ENCODE data around the gene FOXC1. TPM values are rescaled to one million over a fixed set of nuclear protein-coding genes. Genes with fewer than 3 reads are reported as not detected.

The FOXC1 gene
- total RNA-seq, 1 donor from 2014 or later: 3.3 TPM

DNA sequence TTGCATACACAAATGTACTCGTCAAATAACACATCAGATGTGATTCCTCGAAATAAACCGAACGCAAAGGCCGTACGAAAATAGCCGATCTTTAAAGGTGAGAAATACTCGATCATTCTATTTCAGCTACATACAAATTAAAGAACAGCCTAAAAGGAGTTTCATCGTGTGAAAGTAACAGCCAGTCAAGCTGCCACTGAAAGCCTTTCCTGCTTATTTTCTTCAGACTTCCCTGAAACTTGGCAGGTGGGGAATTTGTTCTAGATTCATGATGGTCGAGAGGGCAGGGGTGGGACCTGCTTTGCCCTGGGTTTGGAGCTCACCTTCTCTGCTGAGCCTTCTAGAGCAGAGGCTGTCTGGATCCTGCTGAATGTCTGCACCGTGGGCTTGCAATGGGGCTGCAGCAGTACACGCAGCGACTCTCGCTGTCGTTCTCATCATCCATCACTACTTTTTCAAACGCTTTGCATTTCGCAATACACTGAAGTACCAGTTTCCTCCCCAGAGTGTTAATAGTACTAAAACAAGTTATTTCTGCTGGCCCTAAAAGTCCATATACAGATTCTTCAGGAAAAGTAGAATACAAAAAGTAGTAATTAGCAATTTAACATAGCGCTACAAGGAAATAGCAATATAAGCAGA lies 16.2 kb downstream of the FOXC1 start:
- Mint-ChIP-seq H3K9me3 (ENCODE audit: unreplicated experiment) (peaks cover 9% of the 10 kb centered on the region), H3K27me3 (ENCODE audit: unreplicated experiment) (peaks cover 29% of the 10 kb centered on the region), H3K4me1 (ENCODE audit: low read depth, unreplicated experiment) (peaks cover 15% of the 10 kb centered on the region), H3K27ac (ENCODE audit: unreplicated experiment) (no peak overlapping the region), H3K4me3 (ENCODE audit: unreplicated experiment) (no peak overlapping the region), H3K36me3 (ENCODE audit: unreplicated experiment) (peaks cover 11% of the 10 kb centered on the region)
- TF ChIP-seq, protein P1, sequence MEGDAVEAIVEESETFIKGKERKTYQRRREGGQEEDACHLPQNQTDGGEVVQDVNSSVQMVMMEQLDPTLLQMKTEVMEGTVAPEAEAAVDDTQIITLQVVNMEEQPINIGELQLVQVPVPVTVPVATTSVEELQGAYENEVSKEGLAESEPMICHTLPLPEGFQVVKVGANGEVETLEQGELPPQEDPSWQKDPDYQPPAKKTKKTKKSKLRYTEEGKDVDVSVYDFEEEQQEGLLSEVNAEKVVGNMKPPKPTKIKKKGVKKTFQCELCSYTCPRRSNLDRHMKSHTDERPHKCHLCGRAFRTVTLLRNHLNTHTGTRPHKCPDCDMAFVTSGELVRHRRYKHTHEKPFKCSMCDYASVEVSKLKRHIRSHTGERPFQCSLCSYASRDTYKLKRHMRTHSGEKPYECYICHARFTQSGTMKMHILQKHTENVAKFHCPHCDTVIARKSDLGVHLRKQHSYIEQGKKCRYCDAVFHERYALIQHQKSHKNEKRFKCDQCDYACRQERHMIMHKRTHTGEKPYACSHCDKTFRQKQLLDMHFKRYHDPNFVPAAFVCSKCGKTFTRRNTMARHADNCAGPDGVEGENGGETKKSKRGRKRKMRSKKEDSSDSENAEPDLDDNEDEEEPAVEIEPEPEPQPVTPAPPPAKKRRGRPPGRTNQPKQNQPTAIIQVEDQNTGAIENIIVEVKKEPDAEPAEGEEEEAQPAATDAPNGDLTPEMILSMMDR (IDR thresholded peaks at IDR 0.05; ENCODE audit: partially characterized antibody, unreplicated experiment): no peak
- DNase-seq: no peak

DNA sequence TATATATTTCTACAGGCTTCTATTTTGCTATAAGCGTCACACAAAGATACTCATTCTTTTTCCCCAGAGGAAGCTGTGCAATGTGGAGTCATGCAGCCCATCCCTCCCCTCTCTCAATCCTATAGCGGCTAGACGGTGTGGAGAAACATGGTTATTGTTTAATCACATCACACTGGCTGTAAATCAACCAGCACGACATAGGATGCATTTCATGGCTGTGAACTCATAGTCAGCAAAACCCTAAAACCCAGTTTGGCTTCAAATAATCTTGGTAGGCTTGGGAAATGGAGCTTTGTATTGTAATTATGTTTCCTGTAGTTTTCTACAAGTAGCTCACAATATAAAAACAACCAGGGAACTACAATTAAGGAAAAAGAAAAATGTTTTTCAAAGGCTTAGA lies 16.8 kb downstream of the FOXC1 start:
- H3K4me3 Mint-ChIP-seq (ENCODE audit: unreplicated experiment): no peak overlapping the region
- peaks cover 11% of the 10 kb centered on the region for H3K36me3 Mint-ChIP-seq (ENCODE audit: unreplicated experiment)
- H3K9me3 Mint-ChIP-seq (ENCODE audit: unreplicated experiment): peaks cover 9% of the 10 kb centered on the region
- DNase-seq: no peak
- H3K27me3 Mint-ChIP-seq (ENCODE audit: unreplicated experiment): peaks cover 27% of the 10 kb centered on the region
- TF ChIP-seq, protein P1 (IDR thresholded peaks at IDR 0.05; ENCODE audit: partially characterized antibody, unreplicated experiment): no peak
- no peak overlapping the region for H3K27ac Mint-ChIP-seq (ENCODE audit: unreplicated experiment)
- peaks cover 15% of the 10 kb centered on the region for H3K4me1 Mint-ChIP-seq (ENCODE audit: low read depth, unreplicated experiment)

DNA sequence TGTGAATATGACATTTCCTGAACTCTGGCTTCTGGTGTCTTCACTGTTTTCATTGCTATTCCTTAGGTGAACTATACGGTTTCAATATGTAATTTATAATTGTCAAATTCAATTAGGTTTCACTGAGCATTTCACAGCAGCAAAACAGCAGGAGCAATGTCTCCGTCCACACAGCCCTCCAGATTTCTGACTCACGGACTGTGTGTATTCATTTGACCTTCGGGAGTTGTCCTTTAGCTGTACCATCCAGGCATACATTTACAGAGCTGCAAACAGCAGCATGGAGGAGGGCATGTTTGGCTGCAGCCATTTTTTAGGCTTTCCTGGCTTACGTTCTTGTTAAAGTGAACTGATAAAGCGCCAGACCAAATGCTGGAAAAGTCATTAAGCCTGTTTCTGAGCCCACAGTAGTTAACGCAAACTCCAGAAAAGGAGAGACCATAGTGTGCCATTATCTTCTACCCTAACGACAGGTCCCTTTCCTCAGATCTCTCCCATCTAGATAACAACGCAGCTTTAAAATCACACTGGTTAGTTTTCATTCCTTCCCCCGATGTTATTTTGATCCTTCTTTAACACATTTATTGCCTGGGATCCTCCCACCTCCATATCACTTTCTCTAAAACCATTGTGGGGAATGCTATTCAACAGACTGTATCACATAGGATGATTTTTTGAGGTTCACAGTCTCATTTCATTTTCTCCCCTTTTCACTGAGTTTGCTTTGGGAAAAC lies 18.3 kb downstream of the FOXC1 start:
- Mint-ChIP-seq H3K4me1 (ENCODE audit: low read depth, unreplicated experiment) (peaks cover 15% of the 10 kb centered on the region), H3K27me3 (ENCODE audit: unreplicated experiment) (peaks cover 16% of the 10 kb centered on the region), H3K27ac (ENCODE audit: unreplicated experiment) (no peak overlapping the region), H3K36me3 (ENCODE audit: unreplicated experiment) (peaks cover 9% of the 10 kb centered on the region), H3K4me3 (ENCODE audit: unreplicated experiment) (no peak overlapping the region), H3K9me3 (ENCODE audit: unreplicated experiment) (peaks cover 6% of the 10 kb centered on the region)
- TF ChIP-seq, protein P1 (IDR thresholded peaks at IDR 0.05; ENCODE audit: partially characterized antibody, unreplicated experiment): no peak
- no peak for DNase-seq

DNA sequence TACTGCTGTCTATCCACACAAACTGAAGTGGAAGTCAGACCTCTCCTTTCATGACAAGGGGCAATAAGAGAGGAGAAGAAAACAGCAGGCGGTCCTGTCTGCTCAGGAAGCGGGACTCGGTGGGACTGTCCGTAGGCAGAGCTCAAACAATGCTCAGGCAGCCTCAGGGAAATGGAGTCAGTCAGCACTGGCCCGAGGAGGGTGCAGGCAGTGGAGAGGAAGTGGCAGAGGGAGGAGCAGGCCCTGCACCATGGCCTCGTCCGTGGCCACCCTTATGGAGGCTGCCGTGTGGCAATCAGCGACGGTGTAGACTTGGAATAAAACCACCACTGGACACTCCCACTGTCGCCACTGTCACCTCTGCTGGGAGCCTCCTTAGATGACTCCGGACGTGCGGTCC lies 19.6 kb downstream of the FOXC1 start:
- TF ChIP-seq, protein P1 (IDR thresholded peaks at IDR 0.05; ENCODE audit: partially characterized antibody, unreplicated experiment): no peak
- no peak for DNase-seq
- peaks cover 2% of the 10 kb centered on the region for H3K9me3 Mint-ChIP-seq (ENCODE audit: unreplicated experiment)
- peaks cover 9% of the 10 kb centered on the region for H3K36me3 Mint-ChIP-seq (ENCODE audit: unreplicated experiment)
- H3K27ac Mint-ChIP-seq (ENCODE audit: unreplicated experiment): no peak overlapping the region
- H3K27me3 Mint-ChIP-seq (ENCODE audit: unreplicated experiment): peaks cover 16% of the 10 kb centered on the region
- H3K4me3 Mint-ChIP-seq (ENCODE audit: unreplicated experiment): no peak overlapping the region
- H3K4me1 Mint-ChIP-seq (ENCODE audit: low read depth, unreplicated experiment): peaks cover 15% of the 10 kb centered on the region

DNA sequence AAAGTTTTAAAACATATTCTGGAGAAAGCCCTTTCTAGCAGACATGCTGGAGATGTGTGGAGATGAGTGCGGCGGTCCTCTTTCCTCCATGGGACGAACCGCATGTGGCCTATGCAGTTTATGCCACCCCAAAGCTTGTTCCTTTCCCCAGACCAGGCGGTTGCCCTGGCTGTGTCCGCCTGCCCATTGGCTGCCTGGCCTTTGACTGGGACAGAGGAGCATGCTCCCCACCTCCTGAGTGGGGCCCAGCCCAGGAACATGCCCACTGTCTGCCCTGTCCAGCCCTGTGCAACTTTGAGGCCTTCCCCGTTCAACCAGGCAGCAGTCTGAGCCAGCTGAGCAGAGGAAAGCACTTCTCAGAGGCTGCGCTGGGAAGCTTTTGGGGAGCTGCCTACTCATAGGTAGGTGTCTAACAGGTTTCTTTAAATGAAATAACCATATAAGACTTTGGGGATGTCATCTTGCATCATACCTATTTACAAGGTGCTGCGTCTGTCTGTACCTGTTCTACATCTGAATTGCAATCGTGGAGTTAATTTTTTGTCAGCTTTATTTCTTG lies 20.6 kb downstream of the FOXC1 start:
- peaks cover 14% of the 10 kb centered on the region for H3K27me3 Mint-ChIP-seq (ENCODE audit: unreplicated experiment)
- H3K27ac Mint-ChIP-seq (ENCODE audit: unreplicated experiment): no peak overlapping the region
- H3K36me3 Mint-ChIP-seq (ENCODE audit: unreplicated experiment): peaks cover 6% of the 10 kb centered on the region
- H3K4me1 Mint-ChIP-seq (ENCODE audit: low read depth, unreplicated experiment): peaks cover 15% of the 10 kb centered on the region
- TF ChIP-seq, protein P1 (IDR thresholded peaks at IDR 0.05; ENCODE audit: partially characterized antibody, unreplicated experiment): no peak
- peaks cover 2% of the 10 kb centered on the region for H3K9me3 Mint-ChIP-seq (ENCODE audit: unreplicated experiment)
- no peak for DNase-seq
- no peak overlapping the region for H3K4me3 Mint-ChIP-seq (ENCODE audit: unreplicated experiment)
